HTERT RPE-1 (cell line): ENCODE data around the gene CYP4V2.

Source experiments
- in situ Hi-C: fragments of 300-500 bp; cut with MboI; formaldehyde crosslinking; loops from 4 replicates; pipeline ENCODE4 v1.14.3; 2020; ENCODE audit warnings: low sequenced_read_pairs

Gene CYP4V2

DNA sequence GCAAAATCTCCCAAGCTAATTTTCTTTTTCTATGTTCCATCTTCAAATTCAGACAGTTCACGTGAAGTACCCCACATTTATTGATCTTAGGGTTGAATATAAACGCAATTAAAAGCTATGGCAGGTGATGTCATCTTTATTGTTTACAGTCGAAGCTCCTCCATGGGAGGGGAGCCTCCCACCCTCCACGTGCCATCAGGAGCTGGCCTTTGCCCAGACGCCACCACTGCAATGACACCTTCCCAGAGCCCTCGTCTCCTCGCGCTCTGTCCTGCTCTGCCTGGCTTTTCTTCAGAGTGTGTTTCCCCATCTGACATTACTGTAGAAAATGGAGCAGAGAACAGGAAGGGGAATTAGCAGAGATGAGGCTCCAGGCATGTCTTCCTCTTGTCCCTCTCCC is 18.8 kb upstream of the CYP4V2 start:
- in situ Hi-C loops, result no loop called here

DNA sequence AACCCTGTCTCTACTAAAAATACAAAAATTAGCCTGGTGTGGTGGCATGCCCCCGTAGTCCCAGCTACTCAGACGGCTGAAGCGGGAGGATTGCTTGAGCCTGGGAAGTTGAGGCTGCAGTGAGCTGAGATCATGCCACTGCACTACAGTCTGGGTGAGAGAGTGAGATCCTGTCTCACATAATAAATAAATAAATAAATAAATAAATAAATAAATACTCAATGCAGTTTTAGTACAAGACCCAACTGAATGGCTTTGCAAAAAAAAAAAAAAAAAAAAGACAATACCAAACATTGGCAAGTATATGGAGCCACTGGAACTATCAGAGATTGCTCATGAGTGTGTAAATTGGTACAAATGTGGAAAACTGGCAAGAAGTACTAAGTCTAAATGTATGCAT is 3.3 kb upstream of the CYP4V2 start:
- in situ Hi-C loops, result no loop called here

DNA sequence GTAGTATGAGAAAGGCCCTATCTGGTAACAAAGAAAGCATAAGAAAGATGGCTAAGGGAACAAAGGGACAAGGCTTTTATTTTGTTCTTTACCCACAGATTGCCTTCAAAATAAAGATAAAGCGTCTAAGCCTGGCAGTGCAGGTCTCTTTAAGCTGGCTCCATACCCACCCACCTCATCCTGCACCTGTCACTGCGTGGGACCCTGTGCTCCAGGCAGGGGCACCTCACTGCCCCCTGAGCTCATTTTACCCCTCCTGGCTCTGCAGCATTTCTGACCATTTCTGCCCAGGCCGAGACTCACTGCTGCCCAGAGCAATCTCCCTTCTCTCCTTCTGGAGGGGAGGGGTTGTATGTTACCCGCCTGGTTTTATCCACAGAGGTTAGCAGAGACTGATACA is 1.7 kb upstream of the CYP4V2 start:
- in situ Hi-C loops, result no loop called here

DNA sequence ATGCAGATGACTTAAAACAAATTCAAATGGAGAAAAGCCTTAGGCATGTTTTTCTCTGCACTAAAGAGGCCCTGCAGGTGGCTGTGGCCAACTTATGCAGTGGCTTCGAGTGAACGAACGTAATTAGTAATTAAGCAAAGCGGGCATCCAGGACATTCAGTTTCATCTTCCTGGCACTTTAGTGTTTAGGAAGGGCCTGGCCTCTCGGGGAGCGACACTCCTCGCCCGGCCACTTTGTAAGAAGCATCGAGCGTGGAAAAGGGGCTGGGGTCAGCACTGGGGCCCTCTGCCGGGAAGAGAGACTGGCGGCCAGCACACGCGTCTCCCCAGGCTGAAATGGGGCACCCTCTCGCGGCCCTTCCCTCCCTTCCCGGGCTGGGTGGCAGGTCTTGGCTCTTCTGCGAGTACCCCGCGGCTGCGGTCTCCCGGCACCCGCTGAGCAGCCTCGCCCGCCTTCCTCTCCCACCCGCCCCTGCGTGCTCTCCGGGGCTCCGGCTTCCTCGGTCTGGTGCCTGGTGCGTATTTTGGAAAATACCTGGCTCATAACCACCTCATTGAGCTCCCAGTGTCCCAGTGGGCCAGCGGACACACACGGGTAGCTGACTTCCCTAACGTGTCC is 677 bp upstream of the CYP4V2 start:
- in situ Hi-C loops, result no loop called here

DNA sequence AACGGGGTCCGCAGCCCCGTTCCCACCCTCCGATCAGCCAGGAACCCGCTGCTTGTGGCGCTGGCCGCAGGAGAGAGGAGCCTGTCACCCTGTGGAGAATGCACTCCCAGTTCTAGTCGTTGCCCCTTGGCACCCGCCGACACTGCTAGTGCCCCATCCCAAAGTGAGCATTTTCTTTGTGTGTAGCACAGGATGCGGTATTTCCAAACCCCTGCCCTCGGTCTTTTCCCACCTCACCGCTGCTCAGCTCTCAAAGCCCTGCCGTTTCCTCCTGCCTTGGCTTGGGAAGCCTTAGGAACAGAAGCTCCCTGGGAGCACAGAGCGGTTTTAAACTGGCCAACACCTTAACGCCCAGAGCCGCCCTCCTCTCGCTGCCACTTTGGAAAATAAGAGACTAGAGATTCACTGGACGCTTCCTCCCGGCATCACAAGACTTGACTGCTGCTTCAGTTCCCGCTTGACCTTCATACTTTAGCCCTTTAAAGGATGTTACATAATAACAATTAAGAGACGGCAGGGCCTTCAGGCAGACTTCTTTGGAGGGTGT is 772 bp downstream of the CYP4V2 start:
- in situ Hi-C loops, result no loop called here

DNA sequence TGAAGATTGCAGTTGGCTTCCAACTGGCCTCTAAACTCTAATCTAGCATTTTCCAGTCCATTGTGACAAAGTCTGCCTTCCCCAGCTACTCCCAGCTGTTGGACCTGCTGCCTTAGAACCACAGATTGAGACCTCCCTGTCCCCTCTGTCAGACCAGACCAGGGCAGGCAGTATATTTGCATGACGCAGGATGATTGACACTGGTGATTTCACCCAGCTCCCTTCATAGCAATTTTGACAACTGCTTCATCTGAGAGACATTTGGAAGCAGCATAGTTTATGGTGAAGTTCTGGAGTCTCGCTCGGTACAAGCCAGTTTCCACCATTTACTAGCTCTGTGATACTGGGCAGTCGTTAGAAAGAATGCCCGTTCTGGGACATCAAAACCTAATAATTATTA is 2.5 kb downstream of the CYP4V2 start:
- in situ Hi-C loops, result no loop called here

DNA sequence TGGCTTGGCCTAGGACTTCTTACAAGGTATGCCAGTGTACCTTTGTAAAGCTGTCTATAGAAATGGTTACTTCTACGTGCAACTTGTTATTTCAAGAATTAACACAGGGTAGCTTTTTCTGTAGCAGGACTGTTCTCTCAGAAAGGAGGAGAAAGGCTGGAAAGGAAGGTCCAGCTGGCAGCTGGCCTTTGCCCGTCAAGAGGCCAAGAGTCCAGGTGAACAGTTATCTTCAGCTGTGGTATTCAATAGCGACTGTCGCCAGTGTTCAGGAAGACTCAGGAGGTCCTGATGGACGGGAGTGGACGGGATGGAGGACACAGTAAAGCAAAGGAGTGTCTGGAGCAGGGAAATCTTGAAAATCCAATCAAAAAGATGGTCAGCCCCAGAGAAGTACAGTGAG is 4.7 kb downstream of the CYP4V2 start:
- in situ Hi-C loops, result no loop called here

DNA sequence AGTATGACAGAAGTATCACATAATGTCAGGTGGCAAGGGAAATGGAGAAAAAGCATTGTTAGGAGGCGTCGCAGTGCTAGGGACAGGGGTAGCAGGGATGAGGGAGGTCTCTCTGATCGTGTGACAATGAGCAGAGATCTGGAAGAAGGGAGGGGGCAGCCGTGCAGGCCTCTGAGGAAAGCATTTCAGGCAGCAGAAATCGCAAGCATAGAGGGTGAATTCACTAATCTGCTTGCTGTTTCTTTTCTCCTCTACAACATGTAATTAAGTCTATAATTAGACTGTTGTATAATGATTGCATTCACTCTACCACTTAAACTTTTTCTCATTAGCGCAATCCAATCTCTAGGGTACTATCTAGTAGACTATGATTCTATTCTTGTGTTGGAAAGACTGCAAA is 9.1 kb downstream of the CYP4V2 start:
- in situ Hi-C loops, result no loop called here

DNA sequence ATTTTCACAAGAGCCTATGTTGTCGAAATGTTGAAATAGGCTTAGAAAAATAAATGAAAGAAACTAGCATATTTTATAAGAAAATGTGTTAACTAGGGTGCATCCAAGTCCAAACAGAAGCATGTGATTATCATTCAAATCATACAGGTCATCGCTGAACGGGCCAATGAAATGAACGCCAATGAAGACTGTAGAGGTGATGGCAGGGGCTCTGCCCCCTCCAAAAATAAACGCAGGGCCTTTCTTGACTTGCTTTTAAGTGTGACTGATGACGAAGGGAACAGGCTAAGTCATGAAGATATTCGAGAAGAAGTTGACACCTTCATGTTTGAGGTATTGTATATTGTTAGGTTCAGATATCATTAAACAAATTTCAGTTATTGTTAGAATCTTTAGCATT is 9.6 kb downstream of the CYP4V2 start:
- in situ Hi-C loops, result no loop called here

DNA sequence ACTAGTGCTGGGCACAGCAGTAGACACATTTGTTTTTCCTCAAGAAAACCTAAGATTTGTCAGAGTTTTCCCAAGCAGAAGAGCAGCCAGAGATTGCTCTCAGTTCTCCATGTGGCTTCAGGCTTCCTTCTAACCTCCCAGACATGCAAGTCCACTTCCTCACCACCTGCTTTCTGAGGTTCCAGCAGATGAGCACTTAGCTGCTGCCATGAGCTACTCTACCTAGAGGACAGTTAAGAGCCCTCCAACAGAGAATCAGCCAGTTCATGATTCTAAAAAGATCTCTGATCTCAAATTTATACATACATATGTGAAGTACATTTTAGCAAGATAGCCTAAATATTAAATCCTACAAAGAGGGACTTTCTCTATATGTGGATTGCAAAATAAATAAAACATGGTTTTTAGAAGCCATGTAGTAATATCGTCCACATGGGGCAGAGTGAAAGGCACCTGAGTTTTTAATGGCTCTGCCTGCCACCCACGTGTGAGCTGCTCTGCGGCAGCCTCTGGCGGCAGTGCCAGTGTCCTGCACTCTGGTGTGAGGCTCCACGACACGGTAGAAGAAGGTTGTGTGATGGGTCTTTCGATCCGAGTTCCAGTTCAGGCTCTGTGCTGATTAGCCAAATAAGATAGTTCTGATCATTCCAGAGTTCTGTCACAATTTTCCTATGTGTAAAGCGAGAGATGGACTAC is 10.3 kb downstream of the CYP4V2 start:
- in situ Hi-C loops, result no loop called here

DNA sequence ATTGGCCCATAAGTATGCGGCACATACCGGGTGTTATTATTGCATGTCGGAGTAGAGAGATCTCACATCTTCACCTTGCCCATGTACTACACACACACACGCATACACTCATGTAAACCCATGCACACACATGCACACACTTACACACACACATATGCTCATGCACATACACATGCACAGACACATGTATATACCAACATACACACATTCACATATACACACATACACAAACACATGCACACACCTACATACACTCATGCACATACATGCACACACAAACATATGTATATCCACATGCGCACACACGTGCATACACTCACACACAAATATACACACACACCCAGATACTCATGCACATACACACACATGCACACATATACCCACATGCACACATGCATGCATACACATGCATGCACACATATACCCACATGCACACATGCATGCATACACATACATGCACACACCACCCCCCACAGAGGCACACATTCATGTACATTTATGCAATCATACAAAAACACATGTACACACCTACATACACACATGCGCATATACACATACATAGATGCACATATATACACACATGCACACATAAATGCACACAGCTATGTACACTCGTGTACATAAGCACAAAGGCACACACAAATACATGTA is 11.2 kb downstream of the CYP4V2 start:
- in situ Hi-C loops, result no loop called here

DNA sequence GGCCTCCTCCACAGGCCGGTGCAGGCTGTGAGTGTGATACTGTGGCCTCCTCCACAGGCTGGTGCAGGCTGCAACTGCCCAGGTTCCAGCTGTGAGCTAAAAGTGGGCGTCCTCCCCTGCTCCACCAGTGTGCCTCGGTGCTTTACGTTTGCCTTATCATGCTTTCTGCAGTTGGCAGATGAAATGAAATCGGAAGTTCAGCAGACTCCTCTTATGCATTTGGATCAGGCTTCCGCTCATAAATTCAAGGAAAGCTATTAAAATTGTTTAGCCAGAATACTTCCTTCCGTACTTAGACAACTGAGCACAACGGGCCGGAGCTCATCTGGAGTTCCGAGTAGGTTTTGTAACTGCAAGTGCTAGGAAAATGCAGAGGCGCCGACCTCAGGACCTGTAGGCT is 12.0 kb downstream of the CYP4V2 start:
- in situ Hi-C loops, result no loop called here

DNA sequence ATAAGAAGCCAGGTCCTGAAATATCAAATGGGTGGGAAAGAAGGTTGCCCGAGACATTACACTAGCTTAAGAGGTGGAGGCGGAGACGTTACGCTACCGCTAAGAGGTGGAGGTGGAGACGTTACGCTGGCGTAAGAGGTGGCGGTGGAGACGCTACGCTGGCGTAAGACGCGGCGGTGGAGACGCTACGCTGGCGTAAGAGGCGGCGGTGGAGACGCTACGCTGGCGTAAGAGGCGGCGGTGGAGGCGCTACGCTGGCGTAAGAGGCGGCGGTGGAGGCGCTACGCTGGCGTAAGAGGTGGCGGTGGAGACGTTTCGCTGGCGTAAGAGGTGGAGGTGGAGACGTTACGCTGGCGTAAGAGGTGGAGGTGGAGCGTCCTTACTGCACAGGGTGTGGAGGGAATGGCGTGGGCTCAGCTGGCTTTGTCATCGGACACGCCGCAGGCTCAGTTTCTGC is 12.8 kb downstream of the CYP4V2 start:
- in situ Hi-C loops, result no loop called here

DNA sequence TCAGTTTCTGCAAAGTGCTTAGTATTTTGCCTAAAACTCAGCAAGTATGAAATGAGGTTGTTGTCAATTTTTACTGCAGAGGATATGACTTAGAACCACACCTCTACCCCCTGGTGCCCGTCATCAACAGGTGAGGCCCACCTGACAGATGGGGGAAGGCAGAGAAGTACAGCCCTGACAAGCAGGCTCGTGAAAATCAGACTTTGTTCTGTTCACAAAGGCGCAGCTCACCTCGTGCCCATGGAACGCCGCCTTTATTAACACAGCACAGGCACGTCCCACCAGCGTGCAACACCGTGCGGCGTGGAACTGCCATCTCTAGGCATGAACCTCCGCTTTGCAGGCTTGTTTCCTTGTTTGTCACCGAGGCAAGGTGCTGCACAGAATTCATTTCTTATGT is 13.3 kb downstream of the CYP4V2 start:
- in situ Hi-C loops, result no loop called here

DNA sequence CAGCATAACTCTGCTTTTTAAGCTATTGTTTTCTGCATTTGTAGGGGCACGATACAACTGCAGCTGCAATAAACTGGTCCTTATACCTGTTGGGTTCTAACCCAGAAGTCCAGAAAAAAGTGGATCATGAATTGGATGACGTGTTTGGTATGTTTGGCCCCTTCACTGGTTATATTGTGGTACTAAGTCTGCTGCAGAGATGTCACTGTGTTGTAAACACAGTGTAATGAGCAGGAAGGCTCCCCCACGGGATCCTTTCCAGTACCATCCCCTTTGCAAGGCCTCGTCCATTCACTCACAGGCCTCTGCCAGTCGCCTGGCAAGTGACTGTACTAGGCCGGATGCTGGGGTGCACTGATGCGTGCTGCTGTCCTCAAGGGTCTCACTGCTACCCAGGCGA is 13.8 kb downstream of the CYP4V2 start:
- in situ Hi-C loops, result no loop called here

DNA sequence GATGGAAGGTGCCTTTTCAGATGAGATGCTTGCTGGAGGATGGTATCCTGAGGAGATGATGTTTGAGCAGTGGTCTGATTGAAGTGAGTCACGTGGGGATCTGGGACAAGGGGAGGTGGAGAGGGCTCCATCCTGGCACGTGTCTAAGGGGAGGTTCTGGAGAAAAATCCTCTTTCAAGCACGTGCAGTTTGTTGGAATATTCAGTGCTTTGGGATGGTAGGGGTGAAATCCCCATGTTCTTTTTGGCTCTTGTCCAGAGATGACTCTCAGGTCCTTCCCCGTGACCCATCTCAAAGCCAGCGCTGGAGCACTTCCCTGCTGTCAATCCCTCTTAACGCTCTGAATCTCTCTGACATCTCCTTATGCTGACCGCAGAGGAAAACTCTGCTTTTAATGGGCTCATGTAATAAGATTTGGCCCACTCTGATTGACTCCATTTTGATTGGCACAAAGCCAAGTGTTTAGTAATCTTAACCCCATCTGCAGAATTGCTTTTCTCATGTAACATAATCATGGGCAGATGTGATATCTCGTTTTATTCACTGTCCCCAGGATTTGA is 25.2 kb downstream of the CYP4V2 start:
- in situ Hi-C loops, result no loop called here

DNA sequence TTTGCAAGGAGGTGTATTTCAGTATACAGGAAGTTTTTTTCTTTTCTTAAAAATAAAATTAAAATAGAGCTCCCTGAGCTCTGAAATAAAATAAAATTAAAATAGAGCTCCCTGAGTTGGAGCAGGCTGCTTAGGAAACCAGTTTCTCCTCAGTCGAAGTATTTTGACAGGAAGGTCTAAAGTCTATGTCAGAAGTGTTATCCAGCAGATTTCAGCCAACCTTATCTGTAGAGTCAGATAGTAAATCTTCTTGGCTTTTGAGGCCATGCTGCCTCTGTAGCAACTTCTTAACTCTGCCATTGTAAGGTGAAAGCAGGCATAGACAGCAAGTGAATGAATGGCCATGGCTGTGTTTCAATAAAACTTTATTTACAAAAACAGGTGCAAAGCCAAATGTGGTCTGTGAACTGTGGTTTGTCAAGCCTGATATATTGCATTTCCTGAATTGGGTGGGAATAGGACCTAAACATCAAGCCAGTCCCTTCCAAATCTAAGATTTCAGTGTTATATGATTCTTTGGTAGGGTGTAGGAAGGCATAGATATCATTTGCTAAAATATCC is 26.4 kb downstream of the CYP4V2 start:
- in situ Hi-C loops, result no loop called here

DNA sequence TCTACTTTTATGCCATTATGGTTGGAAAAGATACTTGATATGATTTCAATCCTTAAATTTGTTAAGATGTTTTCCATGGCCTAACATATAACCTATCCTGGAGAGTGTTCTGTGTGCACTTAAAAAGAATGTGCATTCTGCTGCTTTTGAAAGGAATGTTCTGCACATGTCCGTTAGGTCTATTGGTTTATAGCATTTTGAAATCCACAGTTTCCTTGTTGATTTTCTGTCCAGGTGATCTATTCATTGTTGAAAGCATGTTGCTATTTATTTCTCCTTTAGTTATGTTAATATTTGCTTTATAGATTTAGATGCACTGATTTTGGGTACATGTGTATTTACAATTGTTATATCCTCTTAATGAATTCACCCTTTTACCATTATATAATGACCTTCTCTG is 30.3 kb downstream of the CYP4V2 start:
- in situ Hi-C loops, result no loop called here

DNA sequence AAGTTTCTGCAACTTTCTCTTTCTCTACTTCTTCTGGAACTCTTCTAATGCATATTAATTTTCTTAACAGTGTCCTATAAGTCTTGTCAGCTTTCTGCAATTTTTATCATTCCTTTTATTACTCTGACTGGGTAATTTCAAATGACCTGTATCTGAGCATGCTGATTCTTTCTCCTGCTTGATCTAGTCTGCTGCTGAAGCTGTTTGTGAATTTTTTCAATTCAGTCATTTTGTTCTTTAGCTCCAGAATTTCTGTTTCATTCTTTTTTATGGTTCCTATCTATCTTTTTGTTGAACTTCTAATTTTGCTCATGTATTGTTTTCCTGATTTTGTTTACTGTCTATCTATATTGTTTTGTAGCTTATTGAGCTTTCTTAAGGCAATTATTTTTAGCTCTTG is 34.5 kb downstream of the CYP4V2 start:
- in situ Hi-C loops, result no loop called here

DNA sequence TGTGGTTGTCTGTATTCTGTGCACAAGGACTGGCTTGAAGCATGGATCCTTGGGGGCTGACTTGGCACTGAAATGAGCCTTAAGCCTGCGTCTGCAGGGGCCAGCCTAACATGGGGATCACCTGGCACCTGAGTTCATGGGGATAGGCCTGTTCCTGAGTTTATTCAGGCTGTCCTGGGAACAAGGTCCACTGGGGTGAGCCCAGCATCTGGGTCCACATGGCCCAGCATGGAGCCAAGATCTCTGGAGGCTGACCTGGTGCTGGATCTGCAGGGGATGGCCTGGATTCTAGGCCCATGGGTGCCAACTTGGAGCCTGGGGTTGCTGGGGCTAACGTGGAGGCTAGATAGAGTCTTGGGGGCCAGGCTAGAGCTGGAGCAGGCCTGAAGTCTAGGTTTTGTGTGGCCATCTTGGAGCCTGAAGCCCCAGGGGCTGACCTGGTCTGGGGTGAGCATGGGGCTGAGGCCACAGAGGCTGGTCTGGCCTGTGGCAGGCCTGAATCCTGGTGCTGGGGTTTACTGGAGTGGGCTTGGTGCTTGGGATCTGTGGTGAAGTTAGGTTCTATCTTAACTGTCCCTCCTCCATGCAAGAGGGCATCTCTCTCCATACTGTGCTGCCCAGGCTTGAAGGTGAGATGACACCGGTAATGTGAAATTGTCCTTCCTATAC is 35.3 kb downstream of the CYP4V2 start:
- in situ Hi-C loops, result no loop called here

DNA sequence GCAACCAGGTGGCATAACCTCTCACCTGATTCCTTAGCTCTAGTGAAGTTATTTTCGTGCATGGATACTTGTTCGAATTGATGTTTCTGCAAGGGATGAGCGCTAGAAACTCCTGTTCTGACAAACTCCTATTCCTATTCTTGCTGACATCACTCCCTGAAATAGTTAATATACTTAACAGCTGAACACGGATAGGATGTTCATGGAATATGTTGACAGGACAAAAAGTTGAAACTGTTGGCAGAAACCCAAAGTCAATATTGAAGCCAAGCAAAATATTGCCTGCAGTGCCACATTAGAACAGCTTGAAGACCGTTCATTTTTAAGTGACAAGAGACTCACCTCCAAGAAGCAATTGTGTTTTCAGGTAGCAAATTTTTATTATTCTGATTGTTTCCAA is 35.9 kb downstream of the CYP4V2 start, which contains the start of gene KLKB1:
Gene KLKB1 (plus strand): TSS at position 287 of the 400 bp plus-strand sequence. CDS start 689 bp downstream, outside the sequence.
- in situ Hi-C loops, result no loop called here
